Fibroblast of lung (primary cell): ENCODE results near the gene NCOA1. TPM values are rescaled to one million over a fixed set of nuclear protein-coding genes. Genes with fewer than 3 reads are reported as not detected.

ENCODE experiments used
- DNase-seq, 2 donors: peaks; one replicate each; pipeline versions ENCODE4 v3.0.0 to v3.0.0-alpha.2; 2010; ENCODE audit warnings: low read depth in 2 of 2
- H2AFZ ChIP-seq: 2 replicates; pipeline ENCODE4 v1.5.1; 2012; ENCODE audit warnings: low read length, control low read depth, inconsistent platforms
- H3K27ac ChIP-seq: 2 replicates; pipeline ENCODE4 v1.5.1; 2011; ENCODE audit warnings: low read length, control low read depth; ENCODE audit not compliant: insufficient read depth
- H3K27me3 ChIP-seq: 2 replicates; pipeline ENCODE4 v1.5.1; 2011; ENCODE audit warnings: mild to moderate bottlenecking, low read length; ENCODE audit not compliant: control insufficient read depth, insufficient read depth
- H3K36me3 ChIP-seq: 2 replicates; pipeline ENCODE4 v1.5.1; 2011; ENCODE audit warnings: low read length; ENCODE audit not compliant: control insufficient read depth, insufficient read depth
- H3K4me1 ChIP-seq: 2 replicates; pipeline ENCODE4 v1.5.1; 2011; ENCODE audit warnings: low read length; ENCODE audit not compliant: control insufficient read depth, insufficient read depth; ENCODE audit errors: extremely low read depth
- H3K4me2 ChIP-seq: 2 replicates; pipeline ENCODE4 v1.5.1; 2011; ENCODE audit warnings: low read length, control low read depth; ENCODE audit not compliant: insufficient read depth; ENCODE audit errors: extremely low read depth
- H3K4me3 ChIP-seq, 4 experiments: fragments of 200-600 bp in 1 of 4; sonication (generic) in 1 of 4; replicated peaks in 1 of 4; 2 replicates each; pipeline ENCODE4 v1.5.1; 2011 to 2016; ENCODE audit warnings: low read length in 4 of 4, low read depth in 3 of 4, mild to moderate bottlenecking in 3 of 4, control low read depth in 2 of 4, inconsistent platforms in 1 of 4, mixed read lengths in 1 of 4; ENCODE audit not compliant: insufficient read depth in 1 of 4; ENCODE audit errors: control extremely low read depth in 1 of 4
- H3K79me2 ChIP-seq: 2 replicates; pipeline ENCODE4 v1.5.1; 2012; ENCODE audit warnings: mild to moderate bottlenecking, low read length, inconsistent platforms; ENCODE audit not compliant: control insufficient read depth, insufficient read depth
- H3K9ac ChIP-seq: 2 replicates; pipeline ENCODE4 v1.5.1; 2011; ENCODE audit warnings: mild to moderate bottlenecking, low read length, control low read depth; ENCODE audit not compliant: insufficient read depth
- H3K9me3 ChIP-seq: 2 replicates; pipeline ENCODE4 v1.5.1; 2012; ENCODE audit warnings: low read depth, low read length; ENCODE audit not compliant: control insufficient read depth, insufficient read depth
- H4K20me1 ChIP-seq: 2 replicates; pipeline ENCODE4 v1.5.1; 2011; ENCODE audit warnings: low read length; ENCODE audit not compliant: control insufficient read depth, insufficient read depth; ENCODE audit errors: extremely low read depth
- EZH2 ChIP-seq: IDR thresholded peaks from 2 replicates; pipeline ENCODE4 v1.5.1; 2012; ENCODE audit warnings: low read length, control low read depth, mild to moderate bottlenecking; ENCODE audit errors: missing control alignments
- polyA plus RNA-seq, 2 donors: library from polyadenylated mRNA; depleted of rRNA in 1 of 2; stranded (reverse) in 1 of 2; unstranded in 1 of 2; fragments of >200 nt; gene quantifications; 2 replicates each; pipeline ENCODE4 v1.2.1, GENCODE V29; 2011 to 2012; ENCODE audit warnings: missing spikeins in 1 of 2
- total RNA-seq: library from RNA; depleted of rRNA; stranded (reverse); fragments of >200 nt; gene quantifications from 2 replicates; pipeline ENCODE4 v1.2.1, GENCODE V29; 2014
- TF ChIP-seq, protein P1 (sequence below), 2 donors: IDR thresholded peaks in 1 of 2; conservative IDR thresholded peaks in 1 of 2; 1 replicate in 1 of 2; 2 replicates in 1 of 2; pipeline ENCODE4 v1.5.1; 2011 to 2012; ENCODE audit warnings: low read length in 2 of 2, control low read depth in 1 of 2, inconsistent platforms in 1 of 2, low read depth in 1 of 2, mild to moderate bottlenecking in 1 of 2

The NCOA1 gene
- total and polyA plus RNA-seq, 2 donors (not counting 1 experiment from before 2014, with no cell fraction given) = 15.5 to 19.8 TPM

GRCh38 chr2:24508878-24509277, 17.8 kb downstream of the NCOA1 start:
- H3K79me2 ChIP-seq = no peaks in the 10 kb centered on the region
- no peak overlapping the region for H3K27ac ChIP-seq
- no peaks in the 10 kb centered on the region for H3K27me3 ChIP-seq
- DNase-seq = no peak
- H3K4me3 ChIP-seq = no peak overlapping the region
- H4K20me1 ChIP-seq = no peaks in the 10 kb centered on the region
- no peaks in the 10 kb centered on the region for H3K36me3 ChIP-seq
- no peak overlapping the region for H3K9ac ChIP-seq
- no peak overlapping the region for H2AFZ ChIP-seq
- H3K4me2 ChIP-seq = no peak overlapping the region
- H3K4me1 ChIP-seq = peaks cover 2% of the 10 kb centered on the region
- H3K9me3 ChIP-seq = no peaks in the 10 kb centered on the region
- TF ChIP-seq, protein P1, sequence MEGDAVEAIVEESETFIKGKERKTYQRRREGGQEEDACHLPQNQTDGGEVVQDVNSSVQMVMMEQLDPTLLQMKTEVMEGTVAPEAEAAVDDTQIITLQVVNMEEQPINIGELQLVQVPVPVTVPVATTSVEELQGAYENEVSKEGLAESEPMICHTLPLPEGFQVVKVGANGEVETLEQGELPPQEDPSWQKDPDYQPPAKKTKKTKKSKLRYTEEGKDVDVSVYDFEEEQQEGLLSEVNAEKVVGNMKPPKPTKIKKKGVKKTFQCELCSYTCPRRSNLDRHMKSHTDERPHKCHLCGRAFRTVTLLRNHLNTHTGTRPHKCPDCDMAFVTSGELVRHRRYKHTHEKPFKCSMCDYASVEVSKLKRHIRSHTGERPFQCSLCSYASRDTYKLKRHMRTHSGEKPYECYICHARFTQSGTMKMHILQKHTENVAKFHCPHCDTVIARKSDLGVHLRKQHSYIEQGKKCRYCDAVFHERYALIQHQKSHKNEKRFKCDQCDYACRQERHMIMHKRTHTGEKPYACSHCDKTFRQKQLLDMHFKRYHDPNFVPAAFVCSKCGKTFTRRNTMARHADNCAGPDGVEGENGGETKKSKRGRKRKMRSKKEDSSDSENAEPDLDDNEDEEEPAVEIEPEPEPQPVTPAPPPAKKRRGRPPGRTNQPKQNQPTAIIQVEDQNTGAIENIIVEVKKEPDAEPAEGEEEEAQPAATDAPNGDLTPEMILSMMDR (conservative IDR thresholded peaks at IDR 0.05 in 1 of 2, IDR thresholded peaks at IDR 0.05 in 1 of 2; ENCODE audit: low read depth in 1 of 2, low read length in 2 of 2) = no peak
- no peak for TF ChIP-seq EZH2

DNA sequence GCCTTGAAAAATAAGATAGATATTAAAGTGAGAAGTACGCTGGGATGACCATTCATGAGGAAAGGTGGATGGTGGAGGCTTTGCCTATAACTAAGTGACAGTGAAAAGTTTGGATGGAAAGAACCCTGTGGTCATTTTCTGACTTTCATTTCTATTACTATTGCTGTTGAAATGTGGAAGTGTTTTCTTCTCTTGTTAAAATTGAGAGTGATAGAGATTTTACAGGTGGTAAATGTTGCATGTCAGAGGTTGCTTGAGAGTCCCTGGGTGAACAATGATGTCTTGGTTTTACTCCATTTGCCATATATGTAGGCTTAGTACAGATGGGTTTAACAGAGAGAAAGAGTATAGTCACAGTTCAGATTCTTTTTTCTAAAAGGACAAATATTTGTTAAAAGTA, 18.4 kb downstream of the NCOA1 start:
- Histone ChIP-seq H3K9ac (no peak overlapping the region), H3K9me3 (no peaks in the 10 kb centered on the region), H3K4me3 (no peak overlapping the region), H2AFZ (no peak overlapping the region), H3K4me2 (no peak overlapping the region), H3K27me3 (no peaks in the 10 kb centered on the region), H3K79me2 (no peaks in the 10 kb centered on the region), H3K27ac (no peak overlapping the region), H3K4me1 (peaks cover 2% of the 10 kb centered on the region), H3K36me3 (no peaks in the 10 kb centered on the region), H4K20me1 (no peaks in the 10 kb centered on the region)
- TF ChIP-seq, protein P1 (conservative IDR thresholded peaks at IDR 0.05 in 1 of 2, IDR thresholded peaks at IDR 0.05 in 1 of 2; ENCODE audit: low read depth in 1 of 2, low read length in 2 of 2) = no peak
- TF ChIP-seq EZH2 = no peak
- DNase-seq = no peak

- Histone ChIP-seq H3K4me2 (no peak overlapping the region), H3K4me1 (peaks cover 2% of the 10 kb centered on the region), H4K20me1 (no peaks in the 10 kb centered on the region), H3K27ac (no peak overlapping the region), H3K27me3 (no peaks in the 10 kb centered on the region), H3K36me3 (no peaks in the 10 kb centered on the region), H3K9me3 (no peaks in the 10 kb centered on the region), H2AFZ (no peak overlapping the region), H3K79me2 (no peaks in the 10 kb centered on the region), H3K9ac (no peak overlapping the region), H3K4me3 (no peak overlapping the region)
- no peak for TF ChIP-seq EZH2
- TF ChIP-seq, protein P1 (conservative IDR thresholded peaks at IDR 0.05 in 1 of 2, IDR thresholded peaks at IDR 0.05 in 1 of 2; ENCODE audit: low read depth in 1 of 2, low read length in 2 of 2) = no peak
- no peak for DNase-seq
These were observed 18.8 kb downstream of the NCOA1 start for GRCh38 chr2:24509840-24510239.
